KMS-11 (cell line): Measurements from ENCODE around the gene FOXD1.
"Not testable (repeated sequence)": the region's sequence is repeated elsewhere in the genome, so short reads cannot be mapped to it uniquely, and the experiment has no call there.

Experiments
- H2AFZ ChIP-seq: fragments of 200-600 bp; sonication (generic); 2 replicates; pipeline ENCODE4 v1.6.1; 2016; ENCODE audit warnings: antibody characterized with exemption, mixed run types, low read depth
- H3K27ac ChIP-seq: fragments of 200-600 bp; sonication (generic); 2 replicates; pipeline ENCODE4 v1.6.1; 2016; ENCODE audit warnings: mild to moderate bottlenecking, mixed run types
- H3K27me3 ChIP-seq: fragments of 200-600 bp; sonication (generic); 2 replicates; pipeline ENCODE4 v1.6.1; 2017; ENCODE audit warnings: mild to moderate bottlenecking, low read depth, mixed run types, moderate library complexity; ENCODE audit not compliant: insufficient read depth
- H3K36me3 ChIP-seq: fragments of 200-600 bp; sonication (generic); 2 replicates; pipeline ENCODE4 v1.6.1; 2017; ENCODE audit warnings: mild to moderate bottlenecking, mixed run types; ENCODE audit not compliant: insufficient read depth
- H3K4me1 ChIP-seq: fragments of 200-600 bp; sonication (generic); 2 replicates; pipeline ENCODE4 v1.6.1; 2016; ENCODE audit warnings: mild to moderate bottlenecking, low read depth, mixed run types; ENCODE audit not compliant: poor library complexity, severe bottlenecking
- H3K4me2 ChIP-seq: fragments of 200-600 bp; sonication (generic); 2 replicates; pipeline ENCODE4 v1.7.0; 2016; ENCODE audit warnings: mild to moderate bottlenecking, mixed run types
- H3K4me3 ChIP-seq: fragments of 200-600 bp; sonication (generic); IDR thresholded peaks from 2 replicates; pipeline ENCODE4 v1.6.1; 2017; ENCODE audit warnings: low read depth, low read length, mixed read lengths; ENCODE audit not compliant: insufficient read depth
- H3K79me2 ChIP-seq: fragments of 200-600 bp; sonication (generic); 2 replicates; pipeline ENCODE4 v1.6.1; 2016; ENCODE audit warnings: low read depth, mixed run types; ENCODE audit not compliant: insufficient read depth
- H3K9ac ChIP-seq: fragments of 200-600 bp; sonication (generic); 2 replicates; pipeline ENCODE4 v1.6.1; 2016; ENCODE audit warnings: mild to moderate bottlenecking, mixed run types
- H4K20me1 ChIP-seq: fragments of 200-600 bp; sonication (generic); 2 replicates; pipeline ENCODE4 v1.6.1; 2016; ENCODE audit warnings: mild to moderate bottlenecking, mixed run types; ENCODE audit not compliant: insufficient read depth
- CTCF ChIP-seq: fragments of 200-600 bp; sonication (generic); conservative IDR thresholded peaks from 2 replicates; pipeline ENCODE4 v1.6.1; 2017; ENCODE audit warnings: low read depth, mild to moderate bottlenecking, antibody characterized with exemption, low read length, moderate library complexity, mixed read lengths

Gene FOXD1

GRCh38 chr5:73488806-73489205 lies 40.2 kb upstream of the FOXD1 start:
- no peaks in the 10 kb centered on the region for H3K36me3 ChIP-seq
- no peak overlapping the region for H3K27ac ChIP-seq
- no peaks in the 10 kb centered on the region for H3K27me3 ChIP-seq
- TF ChIP-seq CTCF = no peak
- no peak overlapping the region for H3K4me2 ChIP-seq
- H3K79me2 ChIP-seq = no peaks in the 10 kb centered on the region
- H3K9ac ChIP-seq = no peak overlapping the region
- H2AFZ ChIP-seq = no peak overlapping the region
- no peak overlapping the region for H3K4me3 ChIP-seq
- H3K4me1 ChIP-seq = no peaks in the 10 kb centered on the region
- H4K20me1 ChIP-seq = no peaks in the 10 kb centered on the region

GRCh38 chr5:73487815-73488214 lies 39.2 kb upstream of the FOXD1 start:
- Histone ChIP-seq H3K27me3 (no peaks in the 10 kb centered on the region), H2AFZ (no peak overlapping the region), H3K27ac (no peak overlapping the region), H3K4me1 (no peaks in the 10 kb centered on the region), H3K79me2 (no peaks in the 10 kb centered on the region), H4K20me1 (no peaks in the 10 kb centered on the region), H3K36me3 (no peaks in the 10 kb centered on the region), H3K4me2 (no peak overlapping the region), H3K4me3 (no peak overlapping the region), H3K9ac (no peak overlapping the region)
- no peak for TF ChIP-seq CTCF

- not testable (repeated sequence) for H3K27me3 ChIP-seq, H3K9ac ChIP-seq, H3K79me2 ChIP-seq, H3K4me3 ChIP-seq, H3K36me3 ChIP-seq, H3K4me2 ChIP-seq, H3K4me1 ChIP-seq, H4K20me1 ChIP-seq, H3K27ac ChIP-seq, H2AFZ ChIP-seq
Measured at GRCh38 chr5:73487257-73487656, 38.7 kb upstream of the FOXD1 start.

- H3K4me1 ChIP-seq = no peaks in the 10 kb centered on the region
- no peak overlapping the region for H2AFZ ChIP-seq
- no peaks in the 10 kb centered on the region for H3K79me2 ChIP-seq
- H3K36me3 ChIP-seq = no peaks in the 10 kb centered on the region
- no peaks in the 10 kb centered on the region for H3K27me3 ChIP-seq
- no peak overlapping the region for H3K27ac ChIP-seq
- H3K4me2 ChIP-seq = no peak overlapping the region
- no peak for TF ChIP-seq CTCF
- H3K4me3 ChIP-seq = no peak overlapping the region
- no peak overlapping the region for H3K9ac ChIP-seq
- H4K20me1 ChIP-seq = no peaks in the 10 kb centered on the region
Measured at GRCh38 chr5:73486119-73486899, 37.7 kb upstream of the FOXD1 start.

- TF ChIP-seq CTCF = no peak
- H2AFZ ChIP-seq = no peak overlapping the region
- no peak overlapping the region for H3K27ac ChIP-seq
- no peaks in the 10 kb centered on the region for H3K36me3 ChIP-seq
- H3K4me3 ChIP-seq = no peak overlapping the region
- no peak overlapping the region for H3K4me2 ChIP-seq
- no peaks in the 10 kb centered on the region for H3K27me3 ChIP-seq
- H3K79me2 ChIP-seq = no peaks in the 10 kb centered on the region
- no peak overlapping the region for H3K9ac ChIP-seq
- peaks cover 2% of the 10 kb centered on the region for H3K4me1 ChIP-seq
- H4K20me1 ChIP-seq = no peaks in the 10 kb centered on the region
Measured at GRCh38 chr5:73485715-73486114, 37.1 kb upstream of the FOXD1 start.
